ENCODE results near the gene MIF4GD. TPM values are rescaled to one million over a fixed set of nuclear protein-coding genes. Genes with fewer than 3 reads are reported as not detected.

Gene MIF4GD
- total RNA-seq, 6 experiments from 2014 or later = 7.3 to 21.9 (median 8.2) TPM

DNA sequence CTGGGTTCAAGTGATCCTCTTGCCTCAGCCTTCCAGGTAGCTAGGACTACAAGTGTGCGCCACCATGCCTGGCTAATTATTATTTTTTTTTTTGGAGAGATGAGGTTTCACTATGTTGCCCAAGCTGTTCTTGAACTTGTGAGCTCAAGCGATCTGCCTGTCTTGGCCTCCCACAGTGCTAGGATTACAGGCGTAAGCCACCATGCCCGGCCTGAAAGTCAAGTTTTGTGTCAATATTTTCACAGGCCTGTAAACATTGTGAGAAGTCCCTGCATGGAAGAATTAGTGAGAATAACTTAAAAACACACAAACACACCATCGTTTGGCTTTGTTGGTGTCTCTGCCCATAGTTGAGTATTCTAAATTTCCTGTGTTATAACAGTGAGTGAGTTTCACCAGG lies 43.3 kb downstream of the MIF4GD start:
- 64% methylated on average over 5 of the region's 5 CpGs for WGBS (ENCODE audit: insufficient coverage, low coverage, low lambda C conversion rate, missing lambda C conversion rate)
- Histone ChIP-seq H3K4me3 (no peak overlapping the region), H3K27me3 (no peaks in the 10 kb centered on the region), H3K36me3 (peaks cover 0 to 57% (median 16%) of the 10 kb centered on the region in 4 donors), H3K9me3 (no peaks in the 10 kb centered on the region), H3K27ac (no peak overlapping the region), H3K4me1 (no peaks in the 10 kb centered on the region)
- ATAC-seq = no peak
- TF ChIP-seq, protein P1, sequence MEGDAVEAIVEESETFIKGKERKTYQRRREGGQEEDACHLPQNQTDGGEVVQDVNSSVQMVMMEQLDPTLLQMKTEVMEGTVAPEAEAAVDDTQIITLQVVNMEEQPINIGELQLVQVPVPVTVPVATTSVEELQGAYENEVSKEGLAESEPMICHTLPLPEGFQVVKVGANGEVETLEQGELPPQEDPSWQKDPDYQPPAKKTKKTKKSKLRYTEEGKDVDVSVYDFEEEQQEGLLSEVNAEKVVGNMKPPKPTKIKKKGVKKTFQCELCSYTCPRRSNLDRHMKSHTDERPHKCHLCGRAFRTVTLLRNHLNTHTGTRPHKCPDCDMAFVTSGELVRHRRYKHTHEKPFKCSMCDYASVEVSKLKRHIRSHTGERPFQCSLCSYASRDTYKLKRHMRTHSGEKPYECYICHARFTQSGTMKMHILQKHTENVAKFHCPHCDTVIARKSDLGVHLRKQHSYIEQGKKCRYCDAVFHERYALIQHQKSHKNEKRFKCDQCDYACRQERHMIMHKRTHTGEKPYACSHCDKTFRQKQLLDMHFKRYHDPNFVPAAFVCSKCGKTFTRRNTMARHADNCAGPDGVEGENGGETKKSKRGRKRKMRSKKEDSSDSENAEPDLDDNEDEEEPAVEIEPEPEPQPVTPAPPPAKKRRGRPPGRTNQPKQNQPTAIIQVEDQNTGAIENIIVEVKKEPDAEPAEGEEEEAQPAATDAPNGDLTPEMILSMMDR (IDR thresholded peaks at IDR 0.05) = no peak
- DNase-seq = no peak
- intact Hi-C loops (cut with DNase I) = no loop called here

DNA sequence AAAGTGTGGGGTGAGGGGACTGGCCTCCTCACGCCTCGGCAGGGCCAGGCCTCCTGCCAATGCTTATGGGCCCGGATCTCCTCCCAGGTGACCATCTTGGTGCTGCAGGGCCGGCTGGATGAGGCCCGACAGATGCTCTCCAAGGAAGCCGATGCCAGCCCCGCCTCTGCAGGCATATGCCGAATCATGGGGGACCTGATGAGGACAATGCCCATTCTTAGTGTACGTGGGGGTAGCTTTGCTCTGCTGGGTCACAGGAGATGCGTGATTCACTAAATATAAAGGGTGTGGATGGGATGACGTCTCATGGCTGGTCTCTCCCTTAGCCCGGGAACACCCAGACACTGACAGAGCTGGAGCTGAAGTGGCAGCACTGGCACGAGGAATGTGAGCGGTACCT lies 46.0 kb downstream of the MIF4GD start:
- ATAC-seq (no peak), DNase-seq (no peak)
- H3K9me3 ChIP-seq = no peaks in the 10 kb centered on the region
- H3K4me3 ChIP-seq = no peak overlapping the region
- no peak overlapping the region for H3K27ac ChIP-seq
- intact Hi-C loops (cut with DNase I) = no loop called here
- no peaks in the 10 kb centered on the region for H3K27me3 ChIP-seq
- H3K4me1 ChIP-seq = no peaks in the 10 kb centered on the region
- TF ChIP-seq, protein P1 (IDR thresholded peaks at IDR 0.05) = no peak
- 0% methylated on average over 1 of the region's 14 CpGs for WGBS (ENCODE audit: insufficient coverage, low coverage, low lambda C conversion rate, missing lambda C conversion rate)
- peaks cover 0 to 38% (median 3%) of the 10 kb centered on the region in 4 donors for H3K36me3 ChIP-seq

DNA sequence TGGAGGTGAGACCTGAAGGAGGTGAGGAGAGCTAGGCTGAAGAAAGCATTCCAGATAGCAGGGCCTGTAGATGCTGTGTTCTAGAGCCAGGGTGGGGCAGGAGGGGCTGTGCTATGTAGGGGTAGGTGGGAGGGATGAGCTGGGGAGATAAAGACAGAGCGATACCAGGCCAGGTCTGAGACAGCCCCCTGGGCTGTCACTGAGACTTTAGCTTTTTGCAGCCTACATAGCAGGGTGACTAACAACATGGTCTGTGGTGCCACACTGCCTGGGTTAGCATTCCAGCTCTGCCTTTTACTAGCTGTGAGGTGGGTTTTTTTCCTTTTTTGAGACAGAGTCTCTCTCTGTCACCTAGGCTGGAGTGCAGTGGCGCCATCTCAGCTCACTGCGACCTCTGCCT lies 51.2 kb downstream of the MIF4GD start:
- no peak for ATAC-seq
- Histone ChIP-seq H3K9me3 (no peaks in the 10 kb centered on the region), H3K27me3 (no peaks in the 10 kb centered on the region), H3K27ac (no peak overlapping the region), H3K4me1 (no peaks in the 10 kb centered on the region), H3K4me3 (no peak overlapping the region), H3K36me3 (peaks cover 0 to 52% (median 16%) of the 10 kb centered on the region in 4 donors)
- 100% methylated on average over 2 of the region's 3 CpGs for WGBS (ENCODE audit: insufficient coverage, low coverage, low lambda C conversion rate, missing lambda C conversion rate)
- intact Hi-C loops (cut with DNase I) = no loop called here
- TF ChIP-seq, protein P1 (IDR thresholded peaks at IDR 0.05) = no peak
- TF ChIP-seq POLR2A (IDR thresholded peaks at IDR 0.05) = no peak
- DNase-seq = no peak

DNA sequence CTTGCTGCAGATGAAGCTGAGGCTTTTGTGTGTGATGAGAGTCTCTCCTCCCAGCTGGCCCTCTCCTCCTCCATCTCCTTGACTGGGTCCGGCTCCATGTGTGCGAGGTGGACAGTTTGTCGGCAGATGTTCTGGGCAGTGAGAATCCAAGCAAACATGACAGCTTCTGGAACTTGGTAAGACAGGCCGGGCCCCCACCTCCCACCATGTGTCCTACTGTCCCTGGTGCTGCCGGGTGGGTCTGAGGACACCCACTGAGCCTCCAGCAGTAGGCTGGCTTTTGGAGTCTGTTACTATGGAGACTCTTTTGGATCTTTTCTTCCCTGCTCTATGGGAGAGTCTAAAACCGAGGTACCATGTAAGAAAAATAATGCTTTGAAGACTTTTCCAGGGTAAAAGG lies 52.9 kb downstream of the MIF4GD start:
- H3K36me3 ChIP-seq = peaks cover 0 to 60% (median 22%) of the 10 kb centered on the region in 4 donors
- ATAC-seq = no peak
- 100% methylated on average over 1 of the region's 6 CpGs for WGBS (ENCODE audit: insufficient coverage, low coverage, low lambda C conversion rate, missing lambda C conversion rate)
- no peak for DNase-seq
- intact Hi-C loops (cut with DNase I) = no loop called here
- no peak overlapping the region for H3K4me3 ChIP-seq
- H3K4me1 ChIP-seq = no peaks in the 10 kb centered on the region
- no peaks in the 10 kb centered on the region for H3K27me3 ChIP-seq
- no peak overlapping the region for H3K27ac ChIP-seq
- TF ChIP-seq, protein P1 (IDR thresholded peaks at IDR 0.05) = no peak
- no peak for TF ChIP-seq POLR2A (IDR thresholded peaks at IDR 0.05)
- no peaks in the 10 kb centered on the region for H3K9me3 ChIP-seq

Other genes with a start within 250 kb of the MIF4GD start
- 100 to 1,000 TPM; 145 to 262 (median 179) TPM for gene ATP5PD, start 224.3 kb downstream of the MIF4GD start, total RNA-seq
- gene KCTD2, start 224.0 kb downstream of the MIF4GD start, total RNA-seq = 10 to 100 TPM in 1 of 6 experiments, 1 to 10 TPM in 5; 7.2 to 10.3 (median 8.1) TPM
- 1 to 10 TPM; 1.2 to 3.7 (median 1.7) TPM for gene SLC16A5, start 183.3 kb downstream of the MIF4GD start, total RNA-seq
- gene ARMC7, start 161.3 kb downstream of the MIF4GD start, total RNA-seq = 1 to 10 TPM; 4.7 to 6.3 (median 5.3) TPM
- 10 to 100 TPM; 10.5 to 35.1 (median 12.6) TPM for gene NT5C, start 139.5 kb downstream of the MIF4GD start, total RNA-seq
- 10 to 100 TPM; 16.7 to 57.8 (median 29.5) TPM for gene JPT1, start 116.7 kb downstream of the MIF4GD start, total RNA-seq
- 100 to 1,000 TPM in 3 of 6 experiments, 10 to 100 TPM in 3; 23.6 to 120 (median 108) TPM for gene SUMO2, start 88.3 kb downstream of the MIF4GD start, total RNA-seq
- 10 to 100 TPM; 15.3 to 32.8 (median 25.9) TPM for gene NUP85, start 65.6 kb downstream of the MIF4GD start, total RNA-seq
- gene GGA3, start 9.6 kb downstream of the MIF4GD start, total RNA-seq = 10 to 100 TPM; 12.4 to 18.9 (median 15.8) TPM
- 10 to 100 TPM; 29.6 to 37.2 (median 33.7) TPM for gene MRPS7, start 9.4 kb downstream of the MIF4GD start, total RNA-seq
- 10 to 100 TPM in 2 of 6 experiments, 1 to 10 TPM in 4; 3.8 to 13.4 (median 7.3) TPM for gene SLC25A19, start 18.2 kb upstream of the MIF4GD start, total RNA-seq
- gene GRB2, start 134.4 kb upstream of the MIF4GD start, total RNA-seq = 10 to 100 TPM; 42.4 to 70.5 (median 53.8) TPM
- 10 to 100 TPM; 24.2 to 47.1 (median 29.6) TPM for gene TMEM94, start 185.4 kb upstream of the MIF4GD start, total RNA-seq
- 10 to 100 TPM in 4 of 6 experiments, 1 to 10 TPM in 2; 9.0 to 26.0 (median 12.0) TPM for gene CASKIN2, start 244.3 kb upstream of the MIF4GD start, total RNA-seq
- gene TSEN54, start 245.3 kb upstream of the MIF4GD start, total RNA-seq = 10 to 100 TPM in 4 of 6 experiments, 1 to 10 TPM in 2; 8.5 to 13.6 (median 10.2) TPM